ENCODE results near the gene MGMT. TPM values are rescaled to one million over a fixed set of nuclear protein-coding genes. Genes with fewer than 3 reads are reported as not detected.

The MGMT gene
- total RNA-seq, 6 experiments from 2014 or later, result 8.9 to 18.0 (median 10.0) TPM

GRCh38 chr10:129601737-129602136, 134.7 kb downstream of the MGMT start:
- Mint-ChIP-seq H3K27ac (no peak overlapping the region), H3K4me1 (ENCODE audit: low read depth) (no peaks in the 10 kb centered on the region), H3K4me3 (no peak overlapping the region), H3K27me3 (ENCODE audit: insufficient read depth) (no peaks in the 10 kb centered on the region), H3K9me3 (peaks cover 23% of the 10 kb centered on the region), H3K36me3 (ENCODE audit: low read depth) (peaks cover 4% of the 10 kb centered on the region)
- TF ChIP-seq CTCF (IDR thresholded peaks at IDR 0.05), result no peak
- DNase-seq, result no peak

DNA sequence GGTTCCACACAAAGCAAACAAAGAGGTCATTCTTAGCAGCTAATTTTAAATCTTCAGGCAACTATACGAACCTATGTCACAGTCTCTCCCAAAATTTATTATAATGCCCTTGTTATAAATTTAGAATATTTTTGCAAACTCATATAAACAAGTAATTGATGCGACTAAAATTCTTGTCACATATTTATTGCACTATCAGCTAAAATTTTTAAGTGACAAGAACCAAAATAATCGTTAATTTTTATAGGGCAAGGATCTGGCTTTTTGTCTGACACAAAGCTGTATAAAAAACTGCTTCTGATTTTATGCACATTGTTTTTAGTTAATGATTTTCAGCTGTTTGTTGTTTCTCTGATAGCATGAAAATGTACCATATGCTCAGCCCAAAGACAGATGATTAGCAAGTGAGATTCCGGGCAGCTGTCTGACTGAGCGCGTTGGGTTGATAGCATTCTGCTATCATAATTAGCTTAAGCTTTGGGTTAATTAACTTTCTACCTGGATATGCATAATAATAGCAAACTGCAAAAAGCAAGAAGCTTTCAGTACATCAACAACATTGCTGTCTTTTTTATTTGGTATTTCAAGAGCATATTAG, 136.0 kb downstream of the MGMT start:
- H3K36me3 Mint-ChIP-seq (ENCODE audit: low read depth), result peaks cover 4% of the 10 kb centered on the region; the same call in 1 of the 2 replicates
- TF ChIP-seq CTCF (IDR thresholded peaks at IDR 0.05), result no peak
- H3K4me1 Mint-ChIP-seq (ENCODE audit: low read depth), result no peaks in the 10 kb centered on the region
- no peak overlapping the region for H3K4me3 Mint-ChIP-seq
- DNase-seq, result no peak
- peaks cover 17% of the 10 kb centered on the region for H3K9me3 Mint-ChIP-seq
- H3K27ac Mint-ChIP-seq, result no peak overlapping the region
- no peaks in the 10 kb centered on the region for H3K27me3 Mint-ChIP-seq (ENCODE audit: insufficient read depth)

DNA sequence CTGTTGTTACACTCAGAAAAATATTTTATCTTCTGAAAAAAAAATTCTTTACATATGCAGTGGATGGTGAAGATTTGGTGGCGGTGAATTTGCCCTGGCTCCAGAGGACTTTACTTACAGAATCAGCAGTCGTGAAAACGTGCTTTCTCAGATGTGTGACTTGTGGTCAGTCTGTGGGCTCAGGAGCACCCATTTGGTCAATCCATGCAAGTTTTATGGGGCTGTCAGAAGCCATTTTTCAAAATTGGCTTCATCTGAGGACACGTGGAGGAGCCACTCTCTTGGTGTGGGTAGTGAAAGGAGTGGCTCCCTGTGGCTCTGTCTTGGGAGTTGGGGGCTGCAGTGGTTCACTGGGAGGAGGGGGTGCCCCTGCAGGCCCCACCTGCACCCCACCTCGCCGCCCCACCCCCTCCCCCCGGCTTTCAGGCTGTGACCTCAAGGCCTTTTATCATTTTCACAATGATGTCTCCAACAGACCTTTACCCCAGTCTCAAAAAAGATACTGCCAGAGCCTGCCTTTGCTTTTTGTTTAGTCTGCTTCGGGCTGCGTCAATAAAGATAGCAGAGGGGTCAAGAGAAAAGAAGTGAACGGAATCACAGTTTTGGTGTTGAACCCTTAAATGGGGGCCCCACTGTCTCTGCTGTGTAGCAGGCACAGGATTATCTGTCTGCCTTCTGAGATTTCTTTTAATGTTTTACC, 137.4 kb downstream of the MGMT start:
- Mint-ChIP-seq H3K27me3 (ENCODE audit: insufficient read depth) (no peaks in the 10 kb centered on the region), H3K36me3 (ENCODE audit: low read depth) (peaks cover 4% of the 10 kb centered on the region; the same call in 1 of the 2 replicates), H3K4me3 (no peak overlapping the region), H3K9me3 (peaks cover 18% of the 10 kb centered on the region), H3K27ac (no peak overlapping the region), H3K4me1 (ENCODE audit: low read depth) (no peaks in the 10 kb centered on the region)
- DNase-seq, result no peak
- no peak for TF ChIP-seq CTCF (IDR thresholded peaks at IDR 0.05)

- peaks cover 6% of the 10 kb centered on the region; the same call in 1 of the 2 replicates for H3K36me3 Mint-ChIP-seq (ENCODE audit: low read depth)
- H3K9me3 Mint-ChIP-seq, result peaks cover 21% of the 10 kb centered on the region
- no peak for TF ChIP-seq CTCF (IDR thresholded peaks at IDR 0.05)
- no peaks in the 10 kb centered on the region for H3K4me1 Mint-ChIP-seq (ENCODE audit: low read depth)
- no peaks in the 10 kb centered on the region for H3K27me3 Mint-ChIP-seq (ENCODE audit: insufficient read depth)
- no peak for DNase-seq
- no peak overlapping the region for H3K4me3 Mint-ChIP-seq
- H3K27ac Mint-ChIP-seq, result no peak overlapping the region
Measured at GRCh38 chr10:129605266-129605985, 138.4 kb downstream of the MGMT start.

GRCh38 chr10:129605986-129606518, 139.0 kb downstream of the MGMT start:
- Mint-ChIP-seq H3K4me3 (no peak overlapping the region), H3K27ac (no peak overlapping the region), H3K9me3 (peaks cover 25% of the 10 kb centered on the region), H3K4me1 (ENCODE audit: low read depth) (no peaks in the 10 kb centered on the region), H3K27me3 (ENCODE audit: insufficient read depth) (no peaks in the 10 kb centered on the region), H3K36me3 (ENCODE audit: low read depth) (peaks cover 8% of the 10 kb centered on the region; the same call in 1 of the 2 replicates)
- TF ChIP-seq CTCF (IDR thresholded peaks at IDR 0.05), result no peak
- no peak for DNase-seq

All from HFFc6 (cell line).